GM23248 (cell line): ENCODE data around the gene FBXL3. TPM values are rescaled to one million over a fixed set of nuclear protein-coding genes. Genes with fewer than 3 reads are reported as not detected.
"Not testable (repeated sequence)": the region's sequence is repeated elsewhere in the genome, so short reads cannot be mapped to it uniquely, and the experiment has no call there.

Experiments
- DNase-seq: peaks from one replicate; pipeline ENCODE4 v3.0.0-alpha.2; 2015
- H2AFZ ChIP-seq: fragments of 200-600 bp; sonication (generic); 2 replicates; pipeline ENCODE4 v1.6.1; 2016; ENCODE audit warnings: antibody characterized with exemption
- H3F3A ChIP-seq: fragments of 200-600 bp; sonication (generic); 2 replicates; pipeline ENCODE4 v1.6.1; 2016; ENCODE audit warnings: mild to moderate bottlenecking, antibody characterized with exemption, mixed run types; ENCODE audit not compliant: insufficient read depth
- H3K27ac ChIP-seq: fragments of 200-600 bp; sonication (generic); 2 replicates; pipeline ENCODE4 v1.5.1; 2016; ENCODE audit warnings: mild to moderate bottlenecking
- H3K27me3 ChIP-seq: fragments of 200-600 bp; sonication (generic); replicated peaks from 2 replicates; pipeline ENCODE4 v1.6.1; 2016; ENCODE audit warnings: mild to moderate bottlenecking; ENCODE audit not compliant: insufficient read depth
- H3K36me3 ChIP-seq: fragments of 200-600 bp; sonication (generic); 2 replicates; pipeline ENCODE4 v1.6.1; 2016; ENCODE audit warnings: low read depth, mild to moderate bottlenecking
- H3K4me1 ChIP-seq: fragments of 200-600 bp; sonication (generic); 2 replicates; pipeline ENCODE4 v1.6.1; 2016; ENCODE audit warnings: mild to moderate bottlenecking; ENCODE audit not compliant: insufficient read depth
- H3K4me2 ChIP-seq: fragments of 200-600 bp; sonication (generic); one replicate; pipeline ENCODE4 v1.6.1; 2016; ENCODE audit warnings: mild to moderate bottlenecking; ENCODE audit not compliant: unreplicated experiment
- H3K4me3 ChIP-seq: fragments of 200-600 bp; sonication (generic); 2 replicates; pipeline ENCODE4 v1.5.1; 2016; ENCODE audit warnings: mild to moderate bottlenecking
- H3K79me2 ChIP-seq: fragments of 200-600 bp; sonication (generic); 2 replicates; pipeline ENCODE4 v1.6.1; 2016; ENCODE audit warnings: mild to moderate bottlenecking; ENCODE audit not compliant: insufficient read depth
- H3K9ac ChIP-seq: fragments of 200-600 bp; sonication (generic); 2 replicates; pipeline ENCODE4 v1.6.1; 2016; ENCODE audit warnings: mild to moderate bottlenecking
- H3K9me2 ChIP-seq: fragments of 200-600 bp; sonication (generic); 2 replicates; pipeline ENCODE4 v1.6.1; 2016; ENCODE audit warnings: mixed run types, mild to moderate bottlenecking, moderate library complexity; ENCODE audit not compliant: insufficient read depth
- H3K9me3 ChIP-seq: fragments of 200-600 bp; sonication (generic); one replicate; pipeline ENCODE4 v1.6.1; 2017; ENCODE audit warnings: low read depth
- H4K20me1 ChIP-seq: fragments of 200-600 bp; sonication (generic); 2 replicates; pipeline ENCODE4 v1.6.0; 2016; ENCODE audit not compliant: insufficient read depth
- EZH2 ChIP-seq: fragments of 200-600 bp; sonication (generic); IDR thresholded peaks from 2 replicates; pipeline ENCODE4 v1.6.1; 2018; ENCODE audit warnings: antibody characterized with exemption, mild to moderate bottlenecking; ENCODE audit not compliant: insufficient read depth, poor library complexity, severe bottlenecking
- EZH2phosphoT487 ChIP-seq: fragments of 200-600 bp; sonication (generic); IDR thresholded peaks from 2 replicates; pipeline ENCODE4 v1.6.1; 2018; ENCODE audit warnings: antibody characterized with exemption, moderate library complexity, mild to moderate bottlenecking, low read depth; ENCODE audit not compliant: insufficient read depth
- WGBS, 2 experiments: methylation state at CpG; one replicate each; pipeline ENCODE4 v1.1.6; 2015 to 2017; ENCODE audit warnings: low lambda C conversion rate in 2 of 2, low coverage in 1 of 2; ENCODE audit errors: missing lambda C conversion rate in 2 of 2; 5-methylcytosine and 5-hydroxymethylcytosine counted together
- in situ Hi-C: fragments of 300-500 bp; cut with MboI; formaldehyde crosslinking; loops from 2 replicates; pipeline ENCODE4 v1.15.0; 2020
- polyA plus RNA-seq: library from polyadenylated mRNA; unstranded; fragments of >200 nt; fragmentation: Nextera tagmentation; extraction: Ambion mirVana; gene quantifications from 2 replicates; pipeline ENCODE4 v1.2.1, GENCODE V29; 2016
- total RNA-seq: library from RNA; depleted of rRNA; stranded (reverse); fragments of >200 nt; shearing (Covaris generic); gene quantifications from 2 replicates; pipeline ENCODE4 v1.2.3, GENCODE V29; 2014

FBXL3 gene
- total and polyA plus RNA-seq, 2 experiments from 2014 or later, result 44.8 to 83.1 TPM

GRCh38 chr13:77009011-77009410, 17.9 kb downstream of the FBXL3 start:
- no peak for DNase-seq
- H3K79me2 ChIP-seq, result peaks cover 100% of the 10 kb centered on the region
- in situ Hi-C loops, result no loop called here
- H3K9me2 ChIP-seq, result no peaks in the 10 kb centered on the region
- H3K9me3 ChIP-seq, result no peaks in the 10 kb centered on the region
- H2AFZ ChIP-seq, result no peak overlapping the region
- WGBS, 2 experiments, result 98 to 100% methylated on average over 2 of the region's 2 CpGs
- 0 out of 2 replicates have a peak, but pooled peaks cover 5% of the 10 kb centered on the region for H3K4me1 ChIP-seq
- no peaks in the 10 kb centered on the region for H3K27me3 ChIP-seq
- peaks cover 56% of the 10 kb centered on the region for H3K36me3 ChIP-seq
- peaks cover 12% of the 10 kb centered on the region; the same call in 1 of the 2 replicates for H3F3A ChIP-seq
- no peak overlapping the region for H3K4me3 ChIP-seq
- no peak overlapping the region for H3K4me2 ChIP-seq
- H3K9ac ChIP-seq, result no peak overlapping the region
- no peak overlapping the region for H3K27ac ChIP-seq
- H4K20me1 ChIP-seq, result peaks cover 10% of the 10 kb centered on the region; the same call in 1 of the 2 replicates
- no peak for TF ChIP-seq EZH2phosphoT487
- no peak for TF ChIP-seq EZH2

GRCh38 chr13:77008337-77008736, 18.6 kb downstream of the FBXL3 start:
- peaks cover 17% of the 10 kb centered on the region; the same call in 1 of the 2 replicates for H3F3A ChIP-seq
- H3K4me2 ChIP-seq, H3K4me1 ChIP-seq, H3K27ac ChIP-seq, H3K4me3 ChIP-seq, H2AFZ ChIP-seq, H4K20me1 ChIP-seq, DNase-seq, H3K9me2 ChIP-seq, H3K27me3 ChIP-seq, H3K9ac ChIP-seq, in situ Hi-C loops, H3K9me3 ChIP-seq: not testable (repeated sequence)
- peaks cover 49% of the 10 kb centered on the region for H3K36me3 ChIP-seq
- peaks cover 99% of the 10 kb centered on the region for H3K79me2 ChIP-seq
- 88 to 99% methylated on average over 4 of the region's 4 CpGs for WGBS, 2 experiments

GRCh38 chr13:77002590-77003190, 24.3 kb downstream of the FBXL3 start:
- 47 to 50% methylated on average over 7 of the region's 7 CpGs for WGBS, 2 experiments
- H3K9me3 ChIP-seq, result no peaks in the 10 kb centered on the region
- no peak overlapping the region for H2AFZ ChIP-seq
- H3K36me3 ChIP-seq, result peaks cover 41% of the 10 kb centered on the region; the same call in 1 of the 2 replicates
- in situ Hi-C loops, result no loop called here
- H3K27ac ChIP-seq, result no peak overlapping the region
- H3K9ac ChIP-seq, result no peak overlapping the region
- H4K20me1 ChIP-seq, result no peaks in the 10 kb centered on the region
- H3K9me2 ChIP-seq, result no peaks in the 10 kb centered on the region
- H3K4me1 ChIP-seq, result peaks cover 20% of the 10 kb centered on the region; the same call in 1 of the 2 replicates
- no peak for TF ChIP-seq EZH2
- TF ChIP-seq EZH2phosphoT487, result no peak
- DNase-seq, result peak; percentile 66
- H3K27me3 ChIP-seq, result no peaks in the 10 kb centered on the region
- H3K79me2 ChIP-seq, result peaks cover 57% of the 10 kb centered on the region
- H3F3A ChIP-seq, result peaks cover 60% of the 10 kb centered on the region
- no peak overlapping the region for H3K4me2 ChIP-seq
- no peak overlapping the region for H3K4me3 ChIP-seq

- no peak overlapping the region for H3K4me3 ChIP-seq
- in situ Hi-C loops, result no loop called here
- H3K27ac ChIP-seq, result no peak overlapping the region
- no peaks in the 10 kb centered on the region for H4K20me1 ChIP-seq
- no peak overlapping the region for H3K4me2 ChIP-seq
- no peak overlapping the region for H3K9ac ChIP-seq
- H3K79me2 ChIP-seq, result peaks cover 57% of the 10 kb centered on the region
- H2AFZ ChIP-seq, result no peak overlapping the region
- peaks cover 20% of the 10 kb centered on the region; the same call in 1 of the 2 replicates for H3K4me1 ChIP-seq
- peaks cover 60% of the 10 kb centered on the region for H3F3A ChIP-seq
- no peaks in the 10 kb centered on the region for H3K27me3 ChIP-seq
- H3K9me3 ChIP-seq, result no peaks in the 10 kb centered on the region
- peaks cover 36% of the 10 kb centered on the region; the same call in 1 of the 2 replicates for H3K36me3 ChIP-seq
- WGBS, 2 experiments, result 16 to 20% methylated on average over 4 of the region's 4 CpGs
- H3K9me2 ChIP-seq, result no peaks in the 10 kb centered on the region
- DNase-seq, result no peak
- no peak for TF ChIP-seq EZH2
Observed at GRCh38 chr13:77001963-77002587, 24.9 kb downstream of the FBXL3 start.
